Suprapubic skin (tissue), 4 donors: ENCODE results near the gene AAR2.

Experiments used
- CTCF ChIP-seq, 2 donors: fragments of 200-600 bp in 1 of 2; fragments of 450-650 bp in 1 of 2; sonication (generic) in 1 of 2; IDR thresholded peaks; one replicate each; pipeline ENCODE4 v1.5.1; 2016 to 2019; ENCODE audit warnings: antibody characterized with exemption in 2 of 2, mild to moderate bottlenecking in 1 of 2, moderate library complexity in 1 of 2
- EP300 ChIP-seq: sonication (generic); formaldehyde crosslinking; IDR thresholded peaks from one replicate; pipeline ENCODE4 v1.6.1; 2017; ENCODE audit warnings: antibody characterized with exemption
- POLR2A ChIP-seq, 2 donors: fragments of 450-650 bp; IDR thresholded peaks; one replicate each; pipeline ENCODE4 v1.6.1; 2017; ENCODE audit warnings: antibody characterized with exemption in 2 of 2, mild to moderate bottlenecking in 2 of 2, moderate library complexity in 2 of 2
- POLR2AphosphoS5 ChIP-seq, 3 donors: sonication (generic); formaldehyde crosslinking; IDR thresholded peaks; one replicate each; pipeline ENCODE4 v1.6.1; 2017; ENCODE audit warnings: antibody characterized with exemption in 3 of 3

DNA sequence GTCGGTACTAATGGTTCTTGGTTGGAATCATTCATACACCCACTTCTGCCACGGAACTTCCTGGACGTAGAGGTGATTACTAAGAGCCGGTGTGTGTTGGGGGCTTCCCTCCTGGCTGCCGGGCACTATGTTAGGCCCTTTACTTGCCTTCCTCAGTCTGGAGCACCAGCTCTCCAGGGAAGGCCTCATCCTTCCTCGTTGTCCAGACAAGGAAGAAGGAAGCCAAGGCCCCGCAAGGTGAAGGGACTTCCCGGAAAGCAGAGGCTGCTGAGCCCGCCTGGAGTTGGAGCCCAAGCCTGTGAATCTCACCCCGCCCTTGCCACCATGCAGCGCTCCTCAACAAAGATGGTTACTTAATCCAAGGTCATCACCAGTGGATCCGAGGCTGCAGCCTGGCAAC is 26.2 kb downstream of the AAR2 start:
- TF ChIP-seq CTCF (IDR thresholded peaks at IDR 0.05) = no peak
- TF ChIP-seq POLR2A (IDR thresholded peaks at IDR 0.05) = no peak
- no peak for TF ChIP-seq POLR2AphosphoS5 (IDR thresholded peaks at IDR 0.05)
- no peak for TF ChIP-seq EP300
